Fibroblast of the aortic adventitia (primary cell): ENCODE measurements around the gene ZNF69. TPM values are rescaled to one million over a fixed set of nuclear protein-coding genes. Genes with fewer than 3 reads are reported as not detected.
"Not testable (repeated sequence)": the region's sequence is repeated elsewhere in the genome, so short reads cannot be mapped to it uniquely, and the experiment has no call there.

Experiments
- DNase-seq: peaks from one replicate; pipeline ENCODE4 v3.0.0-alpha.2; 2010; ENCODE audit warnings: low read depth
- H3K4me3 ChIP-seq: 2 replicates; pipeline ENCODE4 v1.5.1; 2011; ENCODE audit warnings: low read depth, mild to moderate bottlenecking, control low read depth, low read length, moderate library complexity
- CTCF ChIP-seq: IDR thresholded peaks from 2 replicates; pipeline ENCODE4 v1.5.1; 2011; ENCODE audit warnings: mild to moderate bottlenecking, low read length, control low read depth, inconsistent platforms; ENCODE audit not compliant: insufficient read depth
- total RNA-seq: library from RNA; depleted of rRNA; stranded (reverse); fragments of >200 nt; gene quantifications from 2 replicates; pipeline ENCODE4 v1.2.3, GENCODE V29; 2012; ENCODE audit warnings: low replicate concordance

ZNF69 gene
- 1.6 and 9.0 TPM in 2 replicates for total RNA-seq

GRCh38 chr19:11887611-11888531 is at the start of gene ZNF69:
TSS of gene ZNF69 (plus strand) at chr19:11887782. CDS start at chr19:11887924, 142 bp downstream.
- peak within 1 kb of the TSS; percentile 75 for H3K4me3 ChIP-seq
- peak; percentile 50 for DNase-seq
- peak; percentile 19 for TF ChIP-seq CTCF

GRCh38 chr19:11843722-11844121 is 43.9 kb upstream of the ZNF69 start:
- H3K4me3 ChIP-seq, result no peak overlapping the region
- TF ChIP-seq CTCF, result no peak
- DNase-seq, result no peak

GRCh38 chr19:11847615-11848014 is 40.0 kb upstream of the ZNF69 start:
- not testable (repeated sequence) for DNase-seq, H3K4me3 ChIP-seq

GRCh38 chr19:11848200-11848593 is 39.4 kb upstream of the ZNF69 start:
- no peak for DNase-seq
- peak overlapping the region; percentile 68 for H3K4me3 ChIP-seq
- TF ChIP-seq CTCF, result no peak

GRCh38 chr19:11848594-11849469 is 38.8 kb upstream of the ZNF69 start, which contains the start of gene ZNF439:
TSS of gene ZNF439 (plus strand) at chr19:11848726. CDS start at chr19:11848868, 142 bp downstream.
- peak; percentile 43 for DNase-seq
- peak within 1 kb of the TSS; percentile 68 for H3K4me3 ChIP-seq
- TF ChIP-seq CTCF, result no peak

- H3K4me3 ChIP-seq, DNase-seq: not testable (repeated sequence)
These were observed 37.3 kb upstream of the ZNF69 start for GRCh38 chr19:11850289-11850688.

GRCh38 chr19:11853358-11853757 is 34.2 kb upstream of the ZNF69 start:
- no peak for DNase-seq
- no peak overlapping the region for H3K4me3 ChIP-seq
- TF ChIP-seq CTCF, result no peak
